HG03442 (cell line): ENCODE data around the gene METRN.

Experiments
- ATAC-seq: cut with Tn5 transposase; IDR thresholded peaks from one replicate; pipeline ENCODE4 v1.9.1; 2021; ENCODE audit warnings: mild to moderate bottlenecking, moderate library complexity; ENCODE audit not compliant: unreplicated experiment

METRN gene

DNA sequence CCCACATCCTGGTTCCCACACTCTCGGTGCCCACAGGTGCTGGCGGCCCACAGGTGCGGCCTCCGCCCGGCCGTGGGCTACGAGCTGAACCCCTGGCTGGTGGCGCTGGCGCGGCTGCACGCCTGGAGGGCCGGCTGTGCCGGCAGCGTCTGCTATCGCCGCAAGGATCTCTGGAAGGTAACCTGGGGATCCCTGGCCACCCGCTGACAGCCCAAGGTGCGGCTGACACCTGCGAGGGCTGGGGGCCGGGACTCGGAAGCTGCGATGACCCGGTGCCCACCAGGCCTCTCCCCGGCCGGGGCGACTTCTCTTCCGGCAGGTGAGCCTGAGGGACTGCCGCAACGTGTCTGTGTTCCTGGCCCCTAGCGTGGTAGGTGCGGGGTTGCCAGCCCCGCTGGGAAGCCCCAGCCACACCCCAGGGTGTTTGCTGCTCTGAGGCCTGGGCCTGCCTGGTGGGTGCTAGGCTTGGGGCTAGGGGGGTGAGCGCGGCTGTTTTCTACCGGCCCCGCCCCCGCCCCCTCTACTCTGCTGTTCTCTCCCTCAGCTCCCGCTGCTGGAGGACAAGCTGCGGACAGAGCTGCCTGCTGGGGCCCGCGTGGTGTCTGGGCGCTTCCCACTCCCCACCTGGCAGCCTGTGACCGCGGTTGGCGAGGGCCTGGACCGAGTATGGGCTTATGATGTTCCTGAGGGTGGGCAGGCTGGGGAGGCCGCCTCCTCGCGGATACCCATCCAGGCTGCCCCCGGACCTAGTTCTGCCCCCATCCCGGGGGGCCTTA lies 7.0 kb downstream of the METRN start:
- ATAC-seq = no peak

DNA sequence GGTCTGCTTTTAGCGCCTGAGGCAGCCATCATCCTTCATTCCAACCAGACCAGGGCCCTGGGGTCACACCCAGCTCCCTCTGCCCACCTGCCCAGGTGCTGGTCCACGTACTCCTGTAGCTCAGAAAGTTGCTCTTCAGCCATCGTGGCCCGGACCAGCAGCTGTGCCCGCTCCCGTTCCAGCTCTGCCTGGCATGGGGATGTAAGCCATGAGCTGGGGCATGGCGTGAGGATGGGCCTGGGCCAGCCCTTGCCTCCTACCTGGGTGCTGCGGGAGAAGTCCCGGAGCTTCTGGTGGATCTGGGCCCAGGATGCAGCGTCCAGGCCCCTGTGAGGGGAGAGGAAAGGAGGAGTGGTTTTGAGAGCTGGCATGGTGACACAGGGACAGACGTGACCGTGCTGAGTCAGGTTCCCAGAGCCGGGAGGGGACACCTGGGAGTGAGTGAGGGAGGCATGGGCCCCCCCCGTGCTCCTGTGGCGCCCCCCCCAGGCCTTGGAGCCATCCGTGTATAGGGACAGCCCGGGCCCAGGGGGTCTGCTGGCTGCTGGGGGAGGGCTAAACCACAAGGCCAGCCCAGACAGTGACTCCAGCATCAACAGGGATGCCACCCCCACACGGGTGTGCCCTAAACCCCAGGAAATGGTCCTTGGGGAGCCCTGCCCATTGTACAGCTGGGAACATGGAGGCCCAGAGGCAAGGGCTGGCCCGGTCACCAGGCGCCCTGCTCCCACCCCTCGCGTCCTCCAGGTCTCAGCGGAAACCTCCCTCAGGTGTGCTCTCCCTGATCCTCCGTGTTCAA lies 8.1 kb downstream of the METRN start:
- no peak for ATAC-seq

DNA sequence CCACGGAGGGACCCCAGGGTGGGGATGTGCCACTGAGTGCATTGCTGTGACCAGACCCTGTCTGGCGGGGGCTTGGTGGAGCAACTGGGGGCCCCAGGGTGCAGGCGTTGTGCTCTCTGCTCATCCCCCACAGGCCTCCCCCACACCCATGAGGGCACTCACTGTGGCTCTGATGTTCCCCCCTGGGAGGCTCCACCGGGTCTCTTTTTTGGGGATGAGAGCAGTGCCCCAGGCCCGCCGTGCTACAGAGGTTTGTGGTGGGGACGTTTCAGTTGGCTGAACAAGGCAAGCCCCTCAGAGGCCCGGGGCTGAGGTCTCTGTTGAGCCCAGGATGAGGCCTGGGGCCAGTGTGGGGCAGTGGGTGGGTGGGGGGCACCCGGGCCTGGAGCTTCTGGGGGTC lies 8.8 kb downstream of the METRN start:
- no peak for ATAC-seq

DNA sequence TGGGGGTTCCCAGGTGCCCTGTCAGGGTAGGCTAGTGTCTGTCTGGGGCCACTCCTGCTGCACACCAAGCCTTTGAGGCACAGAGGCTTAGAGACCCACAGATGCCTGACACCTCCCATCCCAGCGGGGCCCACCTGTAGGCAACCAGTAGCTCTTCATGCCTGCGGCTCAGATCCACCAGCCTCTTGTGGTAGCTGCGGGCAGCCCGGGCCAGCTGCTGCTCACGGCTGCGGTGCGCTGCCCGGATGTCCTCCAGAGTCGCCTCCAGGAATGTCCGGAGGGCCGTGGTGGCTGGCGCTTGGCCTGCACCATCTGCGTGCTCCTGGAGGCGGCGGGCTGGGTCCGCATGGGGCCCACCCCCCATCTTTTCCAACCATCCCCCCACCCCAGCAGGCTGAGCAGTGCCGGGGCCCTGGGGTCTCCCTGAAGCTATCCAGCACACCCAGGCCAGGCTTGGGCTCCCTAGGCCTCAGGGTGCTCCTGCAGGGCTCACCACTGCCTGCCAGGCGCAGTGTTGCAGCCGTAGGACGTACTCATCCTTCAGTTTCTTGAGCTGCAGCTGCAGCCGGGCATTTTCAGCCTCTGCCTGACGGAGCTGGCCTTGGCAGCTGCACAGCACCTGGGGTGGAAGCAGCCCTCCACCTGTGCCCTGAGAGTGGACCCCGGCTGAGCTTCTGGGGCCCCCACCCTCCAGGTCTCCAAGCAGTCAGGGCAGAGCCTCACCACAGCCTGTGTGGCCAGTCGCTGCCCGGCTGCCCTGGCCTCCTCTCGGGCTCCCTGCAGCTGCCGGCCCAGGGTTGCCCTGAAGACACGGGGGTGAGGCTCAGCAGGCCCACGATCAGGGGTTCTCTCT lies 9.5 kb downstream of the METRN start:
- no peak for ATAC-seq

DNA sequence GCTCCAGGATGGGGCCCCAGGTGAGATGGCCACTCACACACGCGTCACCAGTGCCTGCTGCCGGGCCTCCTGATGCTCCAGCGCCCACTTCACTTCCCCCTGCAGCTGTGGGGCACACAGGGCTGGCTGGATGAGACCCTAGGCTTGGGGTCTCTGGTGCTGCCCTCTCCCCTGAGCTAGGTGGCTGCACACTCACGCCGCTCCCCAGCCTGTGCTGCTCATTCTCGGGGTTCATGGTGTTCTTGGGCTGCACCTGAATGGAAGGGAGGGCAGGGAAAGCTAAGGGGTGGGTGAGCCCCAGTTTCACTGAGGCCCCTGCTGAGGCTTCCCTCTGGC lies 10.1 kb downstream of the METRN start:
- ATAC-seq = no peak

DNA sequence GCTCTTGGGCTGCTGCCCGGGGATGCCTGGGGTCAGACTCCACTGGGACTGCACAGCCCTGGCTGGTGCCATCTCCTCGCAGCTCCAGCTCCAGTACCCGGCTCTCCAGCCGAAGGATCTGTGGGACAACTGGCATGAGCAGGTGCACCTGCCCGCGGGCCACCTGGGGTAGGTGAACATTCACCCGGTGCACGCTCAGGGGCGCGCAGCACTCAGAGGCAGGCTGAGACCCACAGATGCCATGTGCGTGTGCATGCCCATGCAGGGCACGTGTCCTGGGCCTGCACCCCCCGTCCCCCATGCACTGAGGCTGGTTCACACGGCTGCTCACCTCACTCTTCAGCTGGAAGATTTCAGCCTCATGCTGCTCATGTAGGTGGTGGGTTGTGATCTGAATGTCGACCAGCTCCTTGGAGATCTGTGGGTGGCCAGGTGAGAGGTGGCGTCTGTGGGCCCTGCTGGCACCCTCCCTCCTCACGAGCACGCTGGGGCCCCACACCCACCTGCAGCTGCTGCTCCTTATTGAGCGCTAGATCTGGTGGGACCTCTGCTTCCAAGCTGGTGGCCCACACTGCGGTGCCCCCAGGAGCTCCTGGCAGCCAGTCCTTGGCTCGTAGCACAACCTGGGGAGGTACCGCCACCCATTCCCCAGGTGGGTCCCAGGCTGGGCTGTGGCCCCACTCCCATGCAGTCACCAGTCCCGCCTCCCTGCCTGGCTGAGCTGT lies 10.7 kb downstream of the METRN start:
- no peak for ATAC-seq

DNA sequence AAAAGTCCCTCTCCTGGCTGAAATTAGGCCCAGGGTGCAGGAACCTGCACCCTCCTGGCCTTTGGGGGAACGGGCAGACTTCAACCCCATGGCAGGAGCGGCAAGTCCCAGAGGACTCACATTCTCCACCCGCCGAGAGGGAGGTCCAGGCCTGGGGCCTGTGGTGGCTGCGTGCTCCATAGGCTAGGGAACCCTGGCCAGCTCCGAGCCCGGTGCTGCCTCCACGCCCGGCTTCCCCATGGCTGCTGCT lies 11.2 kb downstream of the METRN start:
- ATAC-seq = no peak

DNA sequence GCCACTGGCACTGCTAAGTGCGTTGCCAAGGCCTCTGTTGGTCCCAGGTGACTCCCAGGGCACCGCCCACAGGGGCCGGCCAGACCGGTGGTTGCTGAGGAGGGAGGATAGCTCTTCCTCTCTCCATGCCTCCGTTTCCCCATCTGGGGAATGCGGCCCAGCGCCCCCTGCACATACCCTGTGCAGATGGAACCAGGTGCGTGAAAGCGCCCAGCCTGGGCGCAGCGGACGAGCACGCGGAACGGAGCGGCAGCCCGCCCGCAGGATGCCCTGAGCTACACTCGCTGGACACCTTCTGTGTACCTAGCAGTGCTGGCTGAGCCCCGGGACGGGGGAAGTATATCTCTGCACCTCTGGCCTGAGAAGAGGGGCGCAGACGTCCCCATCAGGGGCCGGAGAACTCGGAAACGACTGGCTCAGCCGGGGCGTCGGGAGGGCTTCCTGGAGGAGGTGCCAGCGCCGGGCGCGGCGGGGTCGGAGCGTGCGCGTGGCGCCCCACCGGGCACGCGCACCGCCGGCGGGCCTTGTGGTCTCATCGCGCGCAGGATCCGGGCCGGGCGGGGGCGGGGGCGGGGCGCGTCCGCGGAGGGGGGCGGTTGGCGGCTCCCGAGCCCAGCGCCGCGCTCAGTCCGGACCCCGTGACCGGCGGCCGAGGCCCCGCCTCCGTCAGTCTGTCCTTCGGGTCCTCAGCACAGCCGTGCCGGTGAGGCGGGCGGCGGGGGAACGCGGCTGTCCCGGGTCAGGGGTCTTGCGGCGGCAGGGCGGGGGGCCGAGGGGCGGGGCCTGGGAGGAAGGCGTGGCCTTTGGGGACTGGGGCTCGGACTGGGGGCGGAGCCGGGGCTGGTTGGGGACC lies 11.7 kb downstream of the METRN start, which contains the start of the genes CCDC78 and HAGHL:
CCDC78 (minus strand) TSS at position 6 of the 853 bp plus-strand sequence. CDS start 76 bp downstream, outside the sequence.
HAGHL (plus strand) TSS at position 669 of the 853 bp plus-strand sequence. CDS start 404 bp downstream, outside the sequence.
- ATAC-seq = no peak

DNA sequence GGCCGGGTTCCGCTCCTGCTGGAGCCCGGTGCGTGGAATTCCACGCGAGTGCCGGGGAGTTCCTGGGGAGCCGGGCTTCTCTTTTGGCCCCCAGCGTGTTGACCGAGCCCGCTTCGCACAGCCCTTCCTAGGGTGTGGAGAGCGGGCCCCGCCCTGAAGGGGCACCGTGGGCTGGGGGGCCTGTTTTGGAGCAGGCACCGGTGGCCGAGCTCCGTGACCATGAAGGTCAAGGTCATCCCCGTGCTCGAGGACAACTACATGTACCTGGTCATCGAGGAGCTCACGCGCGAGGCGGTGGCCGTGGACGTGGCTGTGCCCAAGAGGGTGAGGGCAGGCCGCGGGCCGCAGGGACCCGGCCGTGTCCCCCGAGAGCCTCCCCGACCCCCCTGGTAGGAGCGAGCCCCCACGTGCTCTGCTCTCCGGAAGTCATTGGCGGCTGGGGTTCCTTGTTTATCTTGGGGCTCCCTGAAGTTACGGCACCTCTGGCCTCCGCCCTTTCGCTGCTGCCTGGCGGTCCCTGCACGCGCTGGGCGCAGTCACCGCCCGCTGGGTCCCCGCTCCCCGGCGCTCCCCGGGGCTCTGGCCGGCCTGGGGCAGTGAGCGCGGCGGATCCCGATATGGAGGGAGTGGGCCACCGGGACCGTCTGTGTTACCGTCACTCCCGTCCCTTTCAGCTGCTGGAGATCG lies 12.5 kb downstream of the METRN start:
- no peak for ATAC-seq

DNA sequence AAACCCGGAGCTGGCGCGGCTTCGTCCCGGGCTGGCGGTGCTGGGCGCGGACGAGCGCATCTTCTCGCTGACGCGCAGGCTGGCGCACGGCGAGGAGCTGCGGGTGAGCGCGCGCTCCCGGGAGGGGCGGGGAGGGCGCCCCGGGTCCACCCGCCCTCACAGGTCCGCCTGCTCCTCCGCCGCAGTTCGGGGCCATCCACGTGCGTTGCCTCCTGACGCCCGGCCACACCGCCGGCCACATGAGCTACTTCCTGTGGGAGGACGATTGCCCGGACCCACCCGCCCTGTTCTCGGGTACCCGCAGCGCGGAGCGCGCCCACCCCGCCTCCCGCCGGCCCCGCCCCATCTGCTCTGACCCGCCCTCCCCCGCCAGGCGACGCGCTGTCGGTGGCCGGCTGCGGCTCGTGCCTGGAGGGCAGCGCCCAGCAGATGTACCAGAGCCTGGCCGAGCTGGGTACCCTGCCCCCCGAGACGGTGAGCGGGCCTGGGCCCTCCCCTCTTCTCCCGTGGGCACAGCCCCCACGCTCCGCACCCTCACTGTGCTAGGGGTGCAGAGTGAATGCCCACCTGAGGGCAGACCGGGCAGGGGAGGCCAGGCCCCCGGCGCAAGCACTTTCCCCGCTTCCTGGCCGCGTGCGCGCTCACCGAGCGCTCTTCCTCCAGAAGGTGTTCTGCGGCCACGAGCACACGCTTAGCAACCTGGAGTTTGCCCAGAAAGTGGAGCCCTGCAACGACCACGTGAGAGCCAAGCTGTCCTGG lies 13.4 kb downstream of the METRN start:
- no peak for ATAC-seq

DNA sequence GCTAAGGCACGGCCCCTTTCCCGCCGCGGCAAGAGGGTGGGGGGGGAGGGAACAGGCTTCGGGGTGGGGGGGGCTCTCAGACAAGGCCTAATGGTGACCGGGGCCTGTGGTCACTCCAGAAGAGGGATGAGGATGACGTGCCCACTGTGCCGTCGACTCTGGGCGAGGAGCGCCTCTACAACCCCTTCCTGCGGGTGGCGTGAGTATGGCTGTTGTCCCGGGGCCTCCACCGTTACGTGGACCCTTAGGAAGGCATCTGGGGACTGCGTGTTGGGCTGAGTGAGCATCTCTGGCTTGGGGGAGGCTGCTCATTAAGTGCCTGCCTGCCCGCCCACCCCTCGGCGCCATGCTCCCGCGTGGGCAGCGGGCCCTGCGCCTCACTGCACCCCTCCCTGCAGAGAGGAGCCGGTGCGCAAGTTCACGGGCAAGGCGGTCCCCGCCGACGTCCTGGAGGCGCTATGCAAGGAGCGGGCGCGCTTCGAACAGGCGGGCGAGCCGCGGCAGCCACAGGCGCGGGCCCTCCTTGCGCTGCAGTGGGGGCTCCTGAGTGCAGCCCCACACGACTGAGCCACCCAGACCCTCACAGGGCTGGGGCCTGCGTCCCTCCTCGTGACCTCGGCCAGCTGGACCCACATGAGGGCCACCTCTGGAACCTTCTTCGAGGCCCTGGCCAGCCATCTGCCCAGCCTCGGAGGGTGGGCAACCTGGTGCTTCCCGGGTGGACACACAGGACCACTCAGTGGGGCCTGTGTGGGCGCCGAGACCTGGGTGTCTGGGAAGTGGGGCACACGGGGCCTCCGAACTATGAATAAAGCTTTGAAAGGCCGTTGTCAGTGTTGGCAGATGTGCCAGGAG lies 14.2 kb downstream of the METRN start:
- no peak for ATAC-seq

DNA sequence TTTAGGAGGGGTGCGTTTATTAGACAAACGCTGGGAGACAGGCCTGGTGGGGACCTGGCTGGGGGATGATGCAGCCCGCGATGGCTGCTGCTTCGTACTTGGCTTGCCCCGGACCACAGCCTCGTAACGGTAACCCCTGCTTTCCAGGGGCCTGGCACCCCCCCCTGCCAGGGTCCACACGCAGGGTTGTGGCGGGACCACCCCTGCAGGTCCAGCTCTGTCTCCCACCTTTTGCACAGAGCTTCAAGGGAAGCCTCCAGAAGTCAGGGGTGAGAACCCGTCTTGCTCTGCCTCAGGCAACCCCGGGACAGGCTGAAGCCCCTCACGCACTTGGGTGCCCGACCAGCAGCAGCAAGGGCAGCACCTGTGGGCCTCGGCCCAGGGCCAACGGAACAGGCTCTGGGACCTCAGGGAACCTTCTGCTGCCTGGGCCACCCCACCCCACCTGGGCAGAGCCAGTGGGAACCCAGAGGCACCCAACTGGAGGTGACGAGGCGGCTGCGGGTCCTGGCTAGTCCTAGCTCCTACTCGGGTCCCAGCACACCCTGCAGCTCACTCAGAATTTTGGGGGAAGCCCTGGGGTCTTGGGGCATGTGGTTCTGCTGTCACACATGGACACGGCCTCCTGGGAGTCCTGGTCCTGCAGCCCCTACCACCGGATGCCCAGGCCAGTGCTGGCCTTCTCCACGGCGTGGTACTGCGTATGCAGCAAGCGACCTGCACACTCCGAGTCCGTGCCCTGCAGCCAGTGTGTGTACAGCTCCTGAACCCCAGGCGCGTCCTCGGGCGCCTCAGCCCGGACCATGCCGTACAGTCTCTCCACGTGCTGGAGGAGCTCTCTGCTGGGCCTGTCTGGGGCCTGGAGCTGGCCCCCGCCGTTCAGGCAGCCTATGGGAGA lies 15.1 kb downstream of the METRN start:
- no peak for ATAC-seq

DNA sequence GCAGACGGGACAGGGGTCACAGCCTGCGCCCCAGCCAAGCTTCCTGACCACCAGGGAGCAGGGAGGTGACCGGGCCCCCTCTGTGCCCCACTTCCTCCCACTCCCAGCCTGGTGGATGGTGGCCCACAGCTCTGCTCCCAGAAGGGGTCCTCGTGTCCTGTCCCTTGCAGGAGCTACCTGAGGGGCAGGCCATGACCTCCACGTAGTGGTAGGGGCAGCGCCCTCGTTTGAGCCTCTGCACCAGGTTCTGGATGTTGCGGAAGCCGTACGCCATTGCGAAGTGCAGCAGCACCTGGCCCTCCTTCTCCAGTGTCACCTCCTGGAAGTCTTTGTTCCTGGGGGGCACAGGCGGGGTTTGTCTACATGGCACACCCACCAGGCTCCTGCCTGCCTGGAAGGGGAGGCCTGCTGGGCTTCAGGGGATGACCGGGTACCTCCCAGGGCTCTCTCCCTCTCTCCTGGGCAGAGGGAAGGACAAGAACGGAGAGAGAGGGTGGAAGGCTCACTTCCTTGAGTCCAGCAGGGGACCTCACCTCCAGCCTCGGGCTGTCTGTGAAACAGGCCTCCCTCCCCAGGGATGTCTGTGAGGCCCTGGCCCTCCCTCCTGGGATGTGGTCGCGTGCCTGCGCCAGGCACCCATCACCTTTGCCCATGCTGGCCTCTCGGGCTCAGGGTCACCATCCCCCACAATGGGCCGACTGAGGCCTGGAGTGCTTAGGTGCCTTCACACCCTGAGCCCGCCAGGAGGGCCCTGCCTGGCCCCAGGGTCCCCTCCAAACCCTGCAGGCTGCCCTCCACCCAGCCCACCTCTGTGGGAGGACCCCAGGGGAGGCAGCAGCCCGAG lies 16.0 kb downstream of the METRN start:
- ATAC-seq = no peak

DNA sequence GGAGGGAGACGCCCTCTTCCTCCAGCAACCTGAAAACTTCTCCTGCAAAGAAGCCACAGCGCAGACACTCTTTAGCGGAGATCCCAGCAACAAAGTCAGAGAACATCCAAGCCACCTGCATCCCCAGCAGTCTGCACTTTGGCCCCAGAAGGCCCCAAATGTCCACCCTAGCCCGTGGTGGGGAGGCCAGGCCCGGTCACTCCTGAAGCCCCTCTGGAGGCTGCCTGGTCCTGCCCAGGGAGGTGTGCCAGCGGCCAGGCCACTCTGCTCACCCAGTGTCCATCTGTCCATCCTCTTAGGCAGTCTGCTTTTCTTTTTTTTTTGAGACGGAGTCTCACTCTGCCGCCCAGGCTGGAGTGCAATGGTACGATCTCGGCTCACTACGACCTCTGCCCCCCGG lies 17.4 kb downstream of the METRN start:
- no peak for ATAC-seq

DNA sequence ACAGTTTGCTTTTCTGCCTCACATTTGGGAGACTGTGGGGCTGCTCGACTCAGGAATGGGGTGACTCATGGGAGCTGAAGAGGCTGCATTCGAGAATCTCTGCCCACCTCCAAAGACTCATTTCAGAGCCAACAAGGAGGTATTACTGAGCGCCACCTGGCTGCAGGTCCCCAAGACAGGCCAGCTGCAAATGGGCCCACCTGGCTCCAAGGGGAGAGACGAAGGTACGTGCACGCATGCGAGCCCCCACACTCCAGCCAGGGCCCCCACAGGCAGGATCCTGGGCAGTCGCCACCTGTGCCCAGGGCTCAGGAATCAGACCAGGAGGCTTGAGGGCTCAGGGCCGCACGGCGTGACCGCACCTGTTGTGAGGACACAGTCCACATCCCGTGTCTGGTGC lies 18.0 kb downstream of the METRN start:
- no peak for ATAC-seq
